IMR-90 (cell line): Measurements from ENCODE around the gene ZNF365. TPM values are rescaled to one million over a fixed set of nuclear protein-coding genes. Genes with fewer than 3 reads are reported as not detected.

Experiments used
- ATAC-seq: fragments of 200-7000 bp; cut with Tn5 transposase; 2 replicates; pipeline ENCODE4 v1.9.1; 2020; ENCODE audit warnings: low read depth, mild to moderate bottlenecking, moderate library complexity
- BruUV-seq: library from RNA; stranded (reverse); fragments of 400-500 nt; replicated peaks from 2 replicates; lab custom pipeline; 2021; lab: Mats Ljungman, UMichigan
- CTCF ChIA-PET: fragments of 300-600 bp; formaldehyde crosslinking; extraction: SDS; loops from one replicate; lab custom pipeline; 2021; ENCODE audit warnings: antibody characterized with exemption; lab: Yijun Ruan, JAX
- POLR2A ChIA-PET: fragments of 300-600 bp; sonication (Branson Sonifier 250); formaldehyde crosslinking; loops from one replicate; lab custom pipeline; 2022; ENCODE audit warnings: antibody characterized with exemption; ENCODE audit not compliant: unreplicated experiment; lab: Charles Lee
- DNase-seq: peaks from one replicate; pipeline ENCODE4 v3.0.0; 2013
- H2AFZ ChIP-seq: replicated peaks from 2 replicates; pipeline ENCODE3; 2013; ENCODE audit warnings: low read length, mild to moderate bottlenecking; ENCODE audit not compliant: poor library complexity
- H2AK5ac ChIP-seq: 2 replicates; pipeline ENCODE4 v1.6.1; 2013; ENCODE audit warnings: low read depth, low read length, inconsistent platforms
- H2AK9ac ChIP-seq: replicated peaks from 2 replicates; pipeline ENCODE3; 2013; ENCODE audit warnings: mild to moderate bottlenecking, low read depth, low read length, moderate library complexity; ENCODE audit not compliant: poor library complexity
- H2BK120ac ChIP-seq: 2 replicates; pipeline ENCODE4 v1.6.1; 2013; ENCODE audit warnings: low read depth, low read length, inconsistent platforms
- H2BK15ac ChIP-seq: 3 replicates; pipeline ENCODE4 v1.6.1; 2013; ENCODE audit warnings: low read depth, low read length, inconsistent platforms
- H2BK20ac ChIP-seq: 2 replicates; pipeline ENCODE4 v1.6.1; 2013; ENCODE audit warnings: low read depth, mild to moderate bottlenecking, inconsistent platforms, low read length, moderate library complexity
- H2BK5ac ChIP-seq: 2 replicates; pipeline ENCODE4 v1.6.1; 2013; ENCODE audit warnings: mild to moderate bottlenecking, low read depth, low read length, inconsistent platforms; ENCODE audit not compliant: poor library complexity, severe bottlenecking
- H3K14ac ChIP-seq: replicated peaks from 2 replicates; pipeline ENCODE4 v1.6.1; 2013; ENCODE audit warnings: low read depth, low read length, inconsistent platforms
- H3K18ac ChIP-seq: 2 replicates; pipeline ENCODE4 v1.6.1; 2013; ENCODE audit warnings: low read depth, low read length, control low read depth
- H3K23ac ChIP-seq: 2 replicates; pipeline ENCODE4 v1.6.1; 2013; ENCODE audit warnings: low read depth, low read length, inconsistent platforms
- H3K27ac ChIP-seq: 2 replicates; pipeline ENCODE4 v1.5.1; 2013; ENCODE audit warnings: mild to moderate bottlenecking, control low read depth, low read length; ENCODE audit not compliant: insufficient read depth
- H3K27me3 ChIP-seq: 2 replicates; pipeline ENCODE4 v1.6.1; 2013; ENCODE audit warnings: low read length; ENCODE audit not compliant: control insufficient read depth, insufficient read depth
- H3K36me3 ChIP-seq: 2 replicates; pipeline ENCODE4 v1.6.1; 2013; ENCODE audit warnings: low read length, mixed read lengths; ENCODE audit not compliant: control insufficient read depth, insufficient read depth
- H3K4ac ChIP-seq: 2 replicates; pipeline ENCODE4 v1.6.1; 2013; ENCODE audit warnings: low read depth, low read length, inconsistent platforms
- H3K4me1 ChIP-seq: 2 replicates; pipeline ENCODE4 v1.6.1; 2013; ENCODE audit warnings: low read length, mixed read lengths; ENCODE audit not compliant: control insufficient read depth, insufficient read depth
- H3K4me2 ChIP-seq: 2 replicates; pipeline ENCODE4 v1.6.1; 2013; ENCODE audit warnings: low read depth, mild to moderate bottlenecking, control low read depth, low read length, moderate library complexity
- H3K4me3 ChIP-seq: 2 replicates; pipeline ENCODE4 v1.5.1; 2013; ENCODE audit warnings: low read depth, mild to moderate bottlenecking, control low read depth, low read length, moderate library complexity; ENCODE audit not compliant: insufficient read depth
- H3K56ac ChIP-seq: 2 replicates; pipeline ENCODE4 v1.6.1; 2013; ENCODE audit warnings: low read length, inconsistent platforms; ENCODE audit not compliant: insufficient read depth; ENCODE audit errors: extremely low read depth
- H3K79me1 ChIP-seq, 2 experiments: 2 replicates each; pipeline ENCODE4 v1.6.1; 2013; ENCODE audit warnings: low read length in 2 of 2, inconsistent platforms in 1 of 2, low read depth in 1 of 2
- H3K9ac ChIP-seq: 2 replicates; pipeline ENCODE4 v1.6.1; 2013; ENCODE audit warnings: low read depth, low read length, control low read depth
- H3K9me1 ChIP-seq: 2 replicates; pipeline ENCODE4 v1.6.1; 2013; ENCODE audit warnings: low read length, inconsistent platforms; ENCODE audit not compliant: insufficient read depth
- H3K9me3 ChIP-seq: 2 replicates; pipeline ENCODE4 v1.6.1; 2013; ENCODE audit warnings: low read length; ENCODE audit not compliant: control insufficient read depth, insufficient read depth
- H4K20me1 ChIP-seq: 2 replicates; pipeline ENCODE4 v1.6.1; 2013; ENCODE audit warnings: low read length, inconsistent platforms; ENCODE audit not compliant: insufficient read depth
- H4K5ac ChIP-seq: 2 replicates; pipeline ENCODE4 v1.6.1; 2013; ENCODE audit warnings: mild to moderate bottlenecking, low read depth, low read length, control low read depth
- H4K8ac ChIP-seq, 2 experiments: 2 replicates each; pipeline ENCODE4 v1.6.1; 2013; ENCODE audit warnings: low read depth in 2 of 2, low read length in 2 of 2, control low read depth in 1 of 2, inconsistent platforms in 1 of 2
- H4K91ac ChIP-seq: 2 replicates; pipeline ENCODE4 v1.6.1; 2013; ENCODE audit warnings: low read depth, low read length, inconsistent platforms; ENCODE audit not compliant: insufficient read depth
- BHLHE40 ChIP-seq: fragments of 150-350 bp; IDR thresholded peaks from 2 replicates; pipeline ENCODE4 v1.6.1; 2016; ENCODE audit warnings: mild to moderate bottlenecking, low read depth, low read length
- CEBPB ChIP-seq: IDR thresholded peaks from 2 replicates; pipeline ENCODE4 v1.6.1; 2012; ENCODE audit warnings: low read depth, low read length, improper control_type of control experiment
- FOS ChIP-seq: fragments of 150-350 bp; IDR thresholded peaks from 2 replicates; pipeline ENCODE4 v1.6.1; 2016; ENCODE audit warnings: low read depth, low read length
- MAFK ChIP-seq: IDR thresholded peaks from 2 replicates; pipeline ENCODE4 v1.6.1; 2012; ENCODE audit warnings: low read depth, low read length, improper control_type of control experiment
- MAZ ChIP-seq: IDR thresholded peaks from 2 replicates; pipeline ENCODE4 v1.6.1; 2012; ENCODE audit warnings: low read depth, mild to moderate bottlenecking, low read length, improper control_type of control experiment, moderate library complexity, borderline replicate concordance
- MXI1 ChIP-seq: IDR thresholded peaks from 2 replicates; pipeline ENCODE4 v1.6.1; 2012; ENCODE audit warnings: low read depth, mild to moderate bottlenecking, low read length, moderate library complexity, borderline replicate concordance
- NFE2L2 ChIP-seq: fragments of 150-350 bp; IDR thresholded peaks from 2 replicates; pipeline ENCODE4 v1.6.1; 2016; ENCODE audit warnings: low read depth, mild to moderate bottlenecking, low read length
- POLR2A ChIP-seq: IDR thresholded peaks from 2 replicates; pipeline ENCODE4 v1.6.1; 2012; ENCODE audit warnings: mild to moderate bottlenecking, low read depth, low read length
- RAD21 ChIP-seq: IDR thresholded peaks from 2 replicates; pipeline ENCODE4 v1.6.1; 2012; ENCODE audit warnings: low read length, improper control_type of control experiment
- RCOR1 ChIP-seq: IDR thresholded peaks from 2 replicates; pipeline ENCODE4 v1.6.1; 2012; ENCODE audit warnings: mild to moderate bottlenecking, low read length, improper control_type of control experiment; ENCODE audit not compliant: insufficient replicate concordance
- RFX5 ChIP-seq: IDR thresholded peaks from 2 replicates; pipeline ENCODE4 v1.8.0; 2012; ENCODE audit warnings: low read depth, mild to moderate bottlenecking, low read length, moderate library complexity
- SMC3 ChIP-seq: fragments of 150-350 bp; IDR thresholded peaks from 2 replicates; pipeline ENCODE4 v1.6.1; 2016; ENCODE audit warnings: low read depth, mild to moderate bottlenecking, antibody characterized with exemption, low read length, moderate library complexity
- WGBS, 2 experiments: methylation state at CpG; one replicate each; pipeline versions ENCODE4 v1.1.5 to v1.1.7; 2013; ENCODE audit warnings: missing lambda C conversion rate in 2 of 2; ENCODE audit not compliant: insufficient read length in 1 of 2; ENCODE audit errors: extremely low coverage in 2 of 2; 5-methylcytosine and 5-hydroxymethylcytosine counted together
- dilution Hi-C: fragments of 300-500 bp; cut with HindIII; formaldehyde crosslinking; loops from one replicate; pipeline ENCODE4 v1.14.3; 2018; ENCODE audit warnings: low sequenced_read_pairs; ENCODE audit not compliant: unreplicated experiment
- in situ Hi-C: fragments of 300-500 bp; cut with MboI; formaldehyde crosslinking; loops from 3 replicates; pipeline ENCODE4 v1.14.3; 2019; ENCODE audit warnings: low sequenced_read_pairs, inconsistent platforms, mixed read lengths
- intact Hi-C: fragments of 100-400 bp; cut with micrococcal nuclease; formaldehyde crosslinking; loops from 2 replicates; pipeline ENCODE4 v1.10.0; 2022
- polyA plus RNA-seq, 3 experiments: library from polyadenylated mRNA; depleted of rRNA; stranded (reverse); fragments of >200 nt; gene quantifications; 2 replicates each; pipeline ENCODE4 v1.2.3, GENCODE V29; 2012; ENCODE audit warnings: low replicate concordance in 1 of 3
- total RNA-seq: library from RNA; depleted of rRNA; stranded (reverse); fragments of >200 nt; gene quantifications from 2 replicates; pipeline ENCODE4 v1.2.3, GENCODE V29; 2012
- TF ChIP-seq, protein P1 (sequence below): conservative IDR thresholded peaks from 2 replicates; pipeline ENCODE4 v1.5.1; 2012; ENCODE audit warnings: mild to moderate bottlenecking, low read depth, low read length, improper control_type of control experiment
- TF ChIP-seq, protein P2 (sequence below): fragments of 150-350 bp; IDR thresholded peaks from 2 replicates; pipeline ENCODE4 v1.6.1; 2016; ENCODE audit warnings: low read depth, mild to moderate bottlenecking, low read length, moderate library complexity, borderline replicate concordance
- TF ChIP-seq, protein P3 (sequence below): fragments of 150-350 bp; IDR thresholded peaks from 2 replicates; pipeline ENCODE4 v1.6.1; 2017; ENCODE audit warnings: mild to moderate bottlenecking, antibody characterized with exemption, low read length, low read depth

ZNF365 gene
- total and polyA plus RNA-seq, 2 of the 4 experiments (the other 2 are of a cell fraction), result 1.2 to 3.2 TPM

DNA sequence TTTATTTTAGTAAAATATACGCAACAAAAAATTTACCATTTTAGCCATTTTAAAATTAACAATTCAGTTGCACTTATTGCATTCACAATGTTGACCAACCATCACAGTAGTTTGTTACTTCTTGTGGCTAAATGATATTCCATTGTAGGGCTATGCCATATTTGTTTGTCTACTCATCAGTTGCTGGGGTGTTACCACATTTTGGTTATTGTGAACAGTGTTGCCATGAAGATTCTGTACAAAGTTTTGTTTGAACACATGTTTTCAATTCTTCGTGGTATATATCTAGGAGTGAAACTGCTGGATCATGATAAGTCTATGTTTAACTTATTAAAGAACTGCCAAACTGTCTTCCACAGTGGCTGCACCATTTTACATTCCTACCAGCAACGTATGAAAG is 46.3 kb upstream of the ZNF365 start:
- H4K91ac ChIP-seq, result no peak overlapping the region
- CTCF ChIA-PET, result no interaction called here
- H4K8ac ChIP-seq, result no peak overlapping the region
- TF ChIP-seq MAZ (no peak), NFE2L2 (no peak), CEBPB (no peak), RFX5 (no peak), RAD21 (no peak), MXI1 (no peak), MAFK (no peak), POLR2A (no peak), BHLHE40 (no peak), FOS (no peak), SMC3 (no peak), RCOR1 (no peak)
- TF ChIP-seq, protein P1, sequence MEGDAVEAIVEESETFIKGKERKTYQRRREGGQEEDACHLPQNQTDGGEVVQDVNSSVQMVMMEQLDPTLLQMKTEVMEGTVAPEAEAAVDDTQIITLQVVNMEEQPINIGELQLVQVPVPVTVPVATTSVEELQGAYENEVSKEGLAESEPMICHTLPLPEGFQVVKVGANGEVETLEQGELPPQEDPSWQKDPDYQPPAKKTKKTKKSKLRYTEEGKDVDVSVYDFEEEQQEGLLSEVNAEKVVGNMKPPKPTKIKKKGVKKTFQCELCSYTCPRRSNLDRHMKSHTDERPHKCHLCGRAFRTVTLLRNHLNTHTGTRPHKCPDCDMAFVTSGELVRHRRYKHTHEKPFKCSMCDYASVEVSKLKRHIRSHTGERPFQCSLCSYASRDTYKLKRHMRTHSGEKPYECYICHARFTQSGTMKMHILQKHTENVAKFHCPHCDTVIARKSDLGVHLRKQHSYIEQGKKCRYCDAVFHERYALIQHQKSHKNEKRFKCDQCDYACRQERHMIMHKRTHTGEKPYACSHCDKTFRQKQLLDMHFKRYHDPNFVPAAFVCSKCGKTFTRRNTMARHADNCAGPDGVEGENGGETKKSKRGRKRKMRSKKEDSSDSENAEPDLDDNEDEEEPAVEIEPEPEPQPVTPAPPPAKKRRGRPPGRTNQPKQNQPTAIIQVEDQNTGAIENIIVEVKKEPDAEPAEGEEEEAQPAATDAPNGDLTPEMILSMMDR, result no peak
- TF ChIP-seq, protein P2, sequence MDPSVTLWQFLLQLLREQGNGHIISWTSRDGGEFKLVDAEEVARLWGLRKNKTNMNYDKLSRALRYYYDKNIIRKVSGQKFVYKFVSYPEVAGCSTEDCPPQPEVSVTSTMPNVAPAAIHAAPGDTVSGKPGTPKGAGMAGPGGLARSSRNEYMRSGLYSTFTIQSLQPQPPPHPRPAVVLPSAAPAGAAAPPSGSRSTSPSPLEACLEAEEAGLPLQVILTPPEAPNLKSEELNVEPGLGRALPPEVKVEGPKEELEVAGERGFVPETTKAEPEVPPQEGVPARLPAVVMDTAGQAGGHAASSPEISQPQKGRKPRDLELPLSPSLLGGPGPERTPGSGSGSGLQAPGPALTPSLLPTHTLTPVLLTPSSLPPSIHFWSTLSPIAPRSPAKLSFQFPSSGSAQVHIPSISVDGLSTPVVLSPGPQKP, result no peak
- TF ChIP-seq, protein P3, sequence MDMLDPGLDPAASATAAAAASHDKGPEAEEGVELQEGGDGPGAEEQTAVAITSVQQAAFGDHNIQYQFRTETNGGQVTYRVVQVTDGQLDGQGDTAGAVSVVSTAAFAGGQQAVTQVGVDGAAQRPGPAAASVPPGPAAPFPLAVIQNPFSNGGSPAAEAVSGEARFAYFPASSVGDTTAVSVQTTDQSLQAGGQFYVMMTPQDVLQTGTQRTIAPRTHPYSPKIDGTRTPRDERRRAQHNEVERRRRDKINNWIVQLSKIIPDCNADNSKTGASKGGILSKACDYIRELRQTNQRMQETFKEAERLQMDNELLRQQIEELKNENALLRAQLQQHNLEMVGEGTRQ, result no peak
- no peak overlapping the region for H3K4me3 ChIP-seq
- no peak overlapping the region for H2AK9ac ChIP-seq
- no peak overlapping the region for H3K9ac ChIP-seq
- no peak overlapping the region for H2BK20ac ChIP-seq
- H2BK120ac ChIP-seq, result no peak overlapping the region
- no peak for DNase-seq
- H2AFZ ChIP-seq, result no peak overlapping the region
- POLR2A ChIA-PET, result no interaction called here
- H2AK5ac ChIP-seq, result no peak overlapping the region
- no peak overlapping the region for H2BK5ac ChIP-seq
- no CpG with 5 or more reads among the region's 3 CpGs for WGBS, 2 experiments
- no peak overlapping the region for H3K23ac ChIP-seq
- H3K79me1 ChIP-seq, result no peaks in the 10 kb centered on the region
- H3K4me1 ChIP-seq, result no peaks in the 10 kb centered on the region
- no peak overlapping the region for H3K56ac ChIP-seq
- H3K4me2 ChIP-seq, result no peak overlapping the region
- dilution Hi-C loops, result no loop called here
- in situ Hi-C loops, result no loop called here
- H3K4ac ChIP-seq, result no peak overlapping the region
- ATAC-seq, result no peak
- H3K27me3 ChIP-seq, result no peaks in the 10 kb centered on the region
- H4K5ac ChIP-seq, result no peak overlapping the region
- H3K14ac ChIP-seq, result no peak overlapping the region
- H3K27ac ChIP-seq, result no peak overlapping the region
- H3K18ac ChIP-seq, result no peak overlapping the region
- no peaks in the 10 kb centered on the region for H3K9me3 ChIP-seq
- BruUV-seq, result no TSS peak
- H3K9me1 ChIP-seq, result no peaks in the 10 kb centered on the region
- intact Hi-C loops, result no loop called here
- H3K36me3 ChIP-seq, result no peaks in the 10 kb centered on the region
- H4K20me1 ChIP-seq, result no peaks in the 10 kb centered on the region
- no peak overlapping the region for H2BK15ac ChIP-seq
